HG02884 (cell line): Measurements from ENCODE around the gene OSM.
"Not testable (repeated sequence)": the region's sequence is repeated elsewhere in the genome, so short reads cannot be mapped to it uniquely, and the experiment has no call there.

Source experiments
- ATAC-seq: cut with Tn5 transposase; IDR thresholded peaks from one replicate; pipeline ENCODE4 v1.9.1; 2021; ENCODE audit warnings: mild to moderate bottlenecking, moderate library complexity; ENCODE audit not compliant: unreplicated experiment

The OSM gene

GRCh38 chr22:30245985-30246813 is 20.5 kb downstream of the OSM start, which contains the start of gene LIF:
TSS of gene LIF (minus strand) at chr22:30246759. CDS start at chr22:30246695, 64 bp downstream.
- no peak for ATAC-seq

GRCh38 chr22:30245181-30245984 is 21.3 kb downstream of the OSM start:
- ATAC-seq: no peak

- no peak for ATAC-seq
Measured at GRCh38 chr22:30244641-30245040, 22.0 kb downstream of the OSM start.

DNA sequence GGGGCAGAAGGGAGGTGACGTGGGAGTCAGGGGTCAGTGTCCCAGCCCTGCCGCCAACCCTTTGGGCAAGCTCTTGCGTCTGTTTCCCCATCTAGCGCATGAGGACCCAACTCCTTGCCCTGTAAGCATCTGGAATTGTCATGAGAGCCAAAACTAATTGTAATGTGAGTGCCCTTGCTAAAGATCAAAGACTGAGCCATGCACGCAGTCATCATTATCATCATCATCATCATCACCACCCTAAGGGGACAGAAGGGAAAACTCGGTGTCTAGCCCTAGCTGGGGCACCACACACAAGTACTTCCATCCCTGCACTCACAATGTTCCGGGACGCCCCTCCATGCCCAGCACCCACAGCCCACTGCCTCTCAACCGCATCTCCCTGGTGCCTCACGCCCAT is 22.6 kb downstream of the OSM start:
- no peak for ATAC-seq

DNA sequence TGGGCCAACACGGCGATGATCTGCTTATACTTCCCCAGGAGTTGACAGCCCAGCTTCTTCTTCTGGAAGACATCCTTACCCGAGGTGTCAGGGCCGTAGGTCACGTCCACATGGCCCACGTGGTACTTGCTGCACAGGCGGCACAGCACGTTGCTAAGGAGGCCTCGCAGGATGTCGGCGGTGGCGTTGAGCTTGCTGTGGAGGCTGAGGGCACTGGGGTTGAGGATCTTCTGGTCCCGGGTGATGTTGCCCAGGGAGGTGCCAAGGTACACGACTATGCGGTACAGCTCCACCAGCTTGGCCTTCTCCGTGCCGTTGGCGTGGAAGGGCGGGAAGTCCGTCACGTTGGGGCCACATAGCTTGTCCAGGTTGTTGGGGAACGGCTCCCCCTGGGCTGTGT is 23.0 kb downstream of the OSM start:
- ATAC-seq: no peak

GRCh38 chr22:30241576-30242371 is 24.9 kb downstream of the OSM start:
- ATAC-seq: no peak

GRCh38 chr22:30240541-30241417 is 25.9 kb downstream of the OSM start:
- ATAC-seq: no peak

DNA sequence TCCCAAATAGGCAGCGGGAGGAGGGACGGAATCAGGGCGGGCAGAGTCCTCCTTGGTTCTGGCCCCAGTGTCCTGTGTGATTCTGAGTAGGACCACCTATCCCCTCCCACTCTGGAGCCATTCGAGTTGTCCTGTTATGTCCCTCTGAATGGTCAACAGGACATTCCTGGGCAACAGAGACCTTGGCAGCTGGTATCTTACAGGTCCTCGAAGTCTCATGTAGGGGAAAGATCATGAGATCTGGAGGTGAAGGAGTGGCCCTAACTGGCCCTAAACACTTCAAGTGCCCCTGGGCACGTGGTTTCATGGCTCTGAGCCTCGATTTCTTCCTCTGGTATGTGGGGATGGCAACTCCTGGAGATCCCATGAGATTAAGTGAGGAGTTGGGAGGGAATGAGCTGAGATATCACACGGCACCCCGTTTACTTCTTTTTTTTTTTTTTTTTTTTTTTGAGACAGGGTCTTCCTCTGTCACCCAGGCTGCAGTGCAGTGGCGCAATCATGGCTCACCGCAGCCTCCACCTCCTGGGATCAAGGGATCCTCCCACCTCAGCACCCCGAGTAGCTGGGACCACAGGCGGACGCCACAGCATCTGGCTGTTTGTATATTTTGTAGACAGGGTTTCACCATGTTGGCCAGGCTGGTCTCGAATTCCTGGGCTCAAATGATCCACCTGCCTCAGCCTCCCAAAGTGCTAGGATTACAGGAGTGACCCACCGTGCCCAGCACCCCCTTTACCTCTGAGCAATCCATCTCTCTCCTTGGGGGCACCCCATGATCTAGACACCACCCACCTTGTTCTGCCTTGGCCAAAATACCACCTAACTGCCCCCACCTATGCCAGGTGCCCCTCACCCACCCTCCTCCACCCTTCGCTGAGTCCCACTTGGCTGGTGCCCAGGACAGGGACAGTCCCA is 26.9 kb downstream of the OSM start:
- ATAC-seq: no peak

DNA sequence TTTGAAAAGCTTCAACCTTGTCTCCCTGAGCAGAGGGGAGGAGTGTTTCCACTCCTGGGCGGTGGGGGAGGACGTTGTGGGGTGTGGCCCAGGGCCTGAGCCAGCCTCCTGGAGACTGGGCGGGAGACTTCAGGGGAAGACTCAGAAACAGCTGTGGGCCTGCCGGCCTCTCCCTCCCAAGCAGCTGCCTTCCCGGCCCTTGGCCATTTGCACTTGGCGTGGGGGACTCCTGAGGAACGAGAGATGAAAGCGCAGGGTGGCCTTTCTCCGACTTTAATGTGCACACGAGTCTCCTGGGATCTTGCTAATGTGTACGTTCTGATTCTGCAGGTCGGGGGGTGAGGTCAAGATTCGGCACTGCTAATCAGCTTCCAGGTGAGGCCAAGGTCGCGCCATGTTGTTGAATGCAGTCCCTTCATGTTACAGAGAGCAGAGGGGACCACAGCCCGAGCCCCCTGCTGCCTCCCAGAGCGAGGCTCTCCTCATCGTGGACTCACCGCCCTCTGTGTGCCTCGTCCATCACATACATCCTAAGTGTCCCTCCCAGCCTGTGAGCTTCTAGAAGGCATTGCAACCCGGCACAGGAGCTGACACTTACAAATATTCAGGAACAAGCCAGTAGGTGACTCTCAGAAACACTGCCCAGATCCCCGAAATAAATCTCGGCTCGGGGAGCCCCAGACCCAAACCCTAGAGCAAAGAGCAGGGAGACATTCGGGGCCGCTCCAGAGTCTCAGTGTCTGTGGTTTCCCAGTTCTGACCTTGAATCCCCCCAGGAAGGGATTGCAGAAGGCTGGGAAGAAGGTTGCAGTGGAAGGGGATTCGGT is 27.8 kb downstream of the OSM start:
- ATAC-seq: no peak

- no peak for ATAC-seq
Measured at GRCh38 chr22:30238136-30238535, 28.5 kb downstream of the OSM start.

DNA sequence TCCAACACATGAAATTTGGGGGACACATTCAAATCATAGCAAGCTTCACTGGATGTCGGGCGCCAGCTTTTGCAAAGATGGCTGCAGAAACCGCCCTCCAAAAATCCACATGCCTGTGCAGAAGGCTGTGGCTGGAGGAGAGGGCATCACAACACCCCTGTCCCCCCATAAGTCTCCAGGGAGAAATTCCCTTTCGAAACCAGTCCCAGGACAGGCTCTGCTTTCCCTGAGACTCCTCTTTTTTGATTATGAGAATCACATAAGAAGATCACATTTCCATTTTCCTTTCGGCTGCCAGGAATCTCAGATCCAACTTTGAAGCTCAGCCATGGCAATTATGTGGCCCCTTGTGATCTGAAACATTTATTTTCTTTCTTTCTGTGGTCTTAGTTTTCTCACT is 29.8 kb downstream of the OSM start:
- no peak for ATAC-seq

GRCh38 chr22:30235687-30236170 is 30.9 kb downstream of the OSM start:
- no peak for ATAC-seq

GRCh38 chr22:30234786-30235470 is 31.7 kb downstream of the OSM start:
- no peak for ATAC-seq

GRCh38 chr22:30234325-30234724 is 32.3 kb downstream of the OSM start:
- ATAC-seq: not testable (repeated sequence)

- no peak for ATAC-seq
Measured at GRCh38 chr22:30233582-30233981, 33.1 kb downstream of the OSM start.

DNA sequence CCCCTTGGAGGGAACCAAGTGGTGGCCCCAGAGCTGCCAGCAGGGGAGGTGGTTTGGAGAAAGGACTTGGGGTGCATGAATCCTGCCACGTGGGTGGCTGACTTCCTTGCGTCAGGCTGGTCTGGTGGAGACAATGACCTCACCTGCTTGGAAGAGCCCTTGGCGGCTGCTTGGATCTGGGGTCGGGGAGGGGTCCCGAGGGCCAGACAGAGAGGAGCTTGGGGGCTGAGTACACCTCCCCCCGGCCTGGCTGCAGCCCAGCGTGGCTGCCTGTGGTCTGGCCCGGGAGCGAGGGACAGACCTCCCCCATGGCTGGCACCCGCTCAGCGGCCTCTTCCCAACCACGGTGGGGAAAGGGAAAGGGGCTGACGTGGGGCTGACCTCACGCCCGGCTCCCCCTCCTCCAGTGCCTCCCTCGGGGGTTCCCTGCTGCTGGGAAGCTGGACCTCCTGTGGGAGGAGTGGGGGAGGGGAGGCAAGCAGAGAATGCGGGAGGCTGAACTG is 33.9 kb downstream of the OSM start:
- ATAC-seq: no peak

DNA sequence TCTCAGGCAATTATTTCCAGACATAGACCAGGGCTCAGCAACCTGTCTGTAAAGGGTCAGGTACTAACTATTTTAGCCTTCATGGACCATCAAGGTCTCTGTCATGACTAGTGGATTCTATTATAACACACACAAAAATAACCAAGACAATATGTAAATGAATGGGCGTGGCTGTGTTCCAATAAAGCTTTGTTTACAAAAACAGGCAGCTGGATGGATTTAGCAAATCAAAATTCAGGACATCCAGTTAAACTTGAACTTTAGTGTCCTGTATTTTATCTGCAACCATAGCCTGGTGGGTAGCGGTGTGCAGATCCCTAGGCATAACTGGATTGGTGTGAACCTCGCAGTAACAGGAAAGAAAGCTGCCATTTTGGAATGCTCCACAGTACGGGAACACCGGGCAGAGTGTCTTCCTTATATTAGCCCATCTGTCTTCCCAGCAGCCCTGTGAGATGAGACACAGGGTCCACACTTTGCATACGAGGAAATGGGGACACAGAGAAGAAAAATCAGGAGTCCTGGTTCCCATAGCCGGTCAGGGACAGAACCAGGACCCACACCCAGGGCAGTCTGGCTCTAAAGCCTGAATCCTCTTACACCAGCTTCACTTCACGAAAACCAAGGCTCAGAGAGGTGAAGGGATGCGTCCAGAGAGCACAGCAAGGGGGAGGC is 35.7 kb downstream of the OSM start:
- ATAC-seq: no peak
